GM23248 (cell line): ENCODE measurements around the gene ST7.

Experiments used
- EZH2 ChIP-seq: fragments of 200-600 bp; sonication (generic); IDR thresholded peaks from 2 replicates; pipeline ENCODE4 v1.6.1; 2018; ENCODE audit warnings: antibody characterized with exemption, mild to moderate bottlenecking; ENCODE audit not compliant: insufficient read depth, poor library complexity, severe bottlenecking
- EZH2phosphoT487 ChIP-seq: fragments of 200-600 bp; sonication (generic); IDR thresholded peaks from 2 replicates; pipeline ENCODE4 v1.6.1; 2018; ENCODE audit warnings: antibody characterized with exemption, moderate library complexity, mild to moderate bottlenecking, low read depth; ENCODE audit not compliant: insufficient read depth

- TF ChIP-seq EZH2: no peak
- TF ChIP-seq EZH2phosphoT487: no peak
These were observed 240.3 kb downstream of the ST7 start for GRCh38 chr7:117193564-117193963.
